GM23248 (cell line): ENCODE measurements around the gene MAP3K7CL. TPM values are rescaled to one million over a fixed set of nuclear protein-coding genes. Genes with fewer than 3 reads are reported as not detected.
A peak's percentile ranks its signal among the peaks of the same experiment; 100 is the strongest.

Source experiments
- DNase-seq: peaks from one replicate; pipeline ENCODE4 v3.0.0-alpha.2; 2015
- H2AFZ ChIP-seq: fragments of 200-600 bp; sonication (generic); 2 replicates; pipeline ENCODE4 v1.6.1; 2016; ENCODE audit warnings: antibody characterized with exemption
- H3F3A ChIP-seq: fragments of 200-600 bp; sonication (generic); 2 replicates; pipeline ENCODE4 v1.6.1; 2016; ENCODE audit warnings: mild to moderate bottlenecking, antibody characterized with exemption, mixed run types; ENCODE audit not compliant: insufficient read depth
- H3K27ac ChIP-seq: fragments of 200-600 bp; sonication (generic); 2 replicates; pipeline ENCODE4 v1.5.1; 2016; ENCODE audit warnings: mild to moderate bottlenecking
- H3K27me3 ChIP-seq: fragments of 200-600 bp; sonication (generic); replicated peaks from 2 replicates; pipeline ENCODE4 v1.6.1; 2016; ENCODE audit warnings: mild to moderate bottlenecking; ENCODE audit not compliant: insufficient read depth
- H3K36me3 ChIP-seq: fragments of 200-600 bp; sonication (generic); 2 replicates; pipeline ENCODE4 v1.6.1; 2016; ENCODE audit warnings: low read depth, mild to moderate bottlenecking
- H3K4me1 ChIP-seq: fragments of 200-600 bp; sonication (generic); 2 replicates; pipeline ENCODE4 v1.6.1; 2016; ENCODE audit warnings: mild to moderate bottlenecking; ENCODE audit not compliant: insufficient read depth
- H3K4me2 ChIP-seq: fragments of 200-600 bp; sonication (generic); one replicate; pipeline ENCODE4 v1.6.1; 2016; ENCODE audit warnings: mild to moderate bottlenecking; ENCODE audit not compliant: unreplicated experiment
- H3K4me3 ChIP-seq: fragments of 200-600 bp; sonication (generic); 2 replicates; pipeline ENCODE4 v1.5.1; 2016; ENCODE audit warnings: mild to moderate bottlenecking
- H3K79me2 ChIP-seq: fragments of 200-600 bp; sonication (generic); 2 replicates; pipeline ENCODE4 v1.6.1; 2016; ENCODE audit warnings: mild to moderate bottlenecking; ENCODE audit not compliant: insufficient read depth
- H3K9ac ChIP-seq: fragments of 200-600 bp; sonication (generic); 2 replicates; pipeline ENCODE4 v1.6.1; 2016; ENCODE audit warnings: mild to moderate bottlenecking
- H3K9me2 ChIP-seq: fragments of 200-600 bp; sonication (generic); 2 replicates; pipeline ENCODE4 v1.6.1; 2016; ENCODE audit warnings: mixed run types, mild to moderate bottlenecking, moderate library complexity; ENCODE audit not compliant: insufficient read depth
- H3K9me3 ChIP-seq: fragments of 200-600 bp; sonication (generic); one replicate; pipeline ENCODE4 v1.6.1; 2017; ENCODE audit warnings: low read depth
- H4K20me1 ChIP-seq: fragments of 200-600 bp; sonication (generic); 2 replicates; pipeline ENCODE4 v1.6.0; 2016; ENCODE audit not compliant: insufficient read depth
- EZH2 ChIP-seq: fragments of 200-600 bp; sonication (generic); IDR thresholded peaks from 2 replicates; pipeline ENCODE4 v1.6.1; 2018; ENCODE audit warnings: antibody characterized with exemption, mild to moderate bottlenecking; ENCODE audit not compliant: insufficient read depth, poor library complexity, severe bottlenecking
- EZH2phosphoT487 ChIP-seq: fragments of 200-600 bp; sonication (generic); IDR thresholded peaks from 2 replicates; pipeline ENCODE4 v1.6.1; 2018; ENCODE audit warnings: antibody characterized with exemption, moderate library complexity, mild to moderate bottlenecking, low read depth; ENCODE audit not compliant: insufficient read depth
- WGBS, 2 experiments: methylation state at CpG; one replicate each; pipeline ENCODE4 v1.1.6; 2015 to 2017; ENCODE audit warnings: low lambda C conversion rate in 2 of 2, low coverage in 1 of 2; ENCODE audit errors: missing lambda C conversion rate in 2 of 2; 5-methylcytosine and 5-hydroxymethylcytosine counted together
- in situ Hi-C: fragments of 300-500 bp; cut with MboI; formaldehyde crosslinking; loops from 2 replicates; pipeline ENCODE4 v1.15.0; 2020
- polyA plus RNA-seq: library from polyadenylated mRNA; unstranded; fragments of >200 nt; fragmentation: Nextera tagmentation; extraction: Ambion mirVana; gene quantifications from 2 replicates; pipeline ENCODE4 v1.2.1, GENCODE V29; 2016
- total RNA-seq: library from RNA; depleted of rRNA; stranded (reverse); fragments of >200 nt; shearing (Covaris generic); gene quantifications from 2 replicates; pipeline ENCODE4 v1.2.3, GENCODE V29; 2014

Gene MAP3K7CL
- total and polyA plus RNA-seq, 2 experiments from 2014 or later: 14.8 to 34.3 TPM

GRCh38 chr21:29190923-29191331 lies 60.5 kb downstream of the MAP3K7CL start:
- Histone ChIP-seq H3K9me2 (no peaks in the 10 kb centered on the region), H3K4me1 (peaks cover 81% of the 10 kb centered on the region), H3K4me2 (peak overlapping the region; percentile 11), H4K20me1 (no peaks in the 10 kb centered on the region), H3F3A (peaks cover 50% of the 10 kb centered on the region), H3K4me3 (no peak overlapping the region), H3K36me3 (no peaks in the 10 kb centered on the region), H3K27me3 (no peaks in the 10 kb centered on the region), H3K9ac (peak overlapping the region; percentile 4; the same call in 1 of the 2 replicates), H3K27ac (peak overlapping the region; percentile 49), H3K9me3 (no peaks in the 10 kb centered on the region), H3K79me2 (no peaks in the 10 kb centered on the region), H2AFZ (no peak overlapping the region)
- TF ChIP-seq EZH2: no peak
- no peak for TF ChIP-seq EZH2phosphoT487
- WGBS, 2 experiments: 74 to 76% methylated on average over 2 of the region's 2 CpGs
- DNase-seq: peak; percentile 77
- in situ Hi-C loops: no loop called here

GRCh38 chr21:29193072-29193471 lies 62.6 kb downstream of the MAP3K7CL start:
- WGBS, 2 experiments: 4 to 5% methylated on average over 10 of the region's 10 CpGs
- Histone ChIP-seq H3F3A (peaks cover 52% of the 10 kb centered on the region), H3K9me3 (no peaks in the 10 kb centered on the region), H3K4me2 (peak overlapping the region; percentile 48), H3K27me3 (no peaks in the 10 kb centered on the region), H3K36me3 (no peaks in the 10 kb centered on the region), H3K4me1 (peaks cover 83% of the 10 kb centered on the region), H4K20me1 (no peaks in the 10 kb centered on the region), H3K4me3 (peak overlapping the region; percentile 47), H3K79me2 (no peaks in the 10 kb centered on the region), H3K9ac (0 out of 2 replicates have a peak overlapping the region, but pooled peaks have one; percentile 2), H3K27ac (no peak overlapping the region), H3K9me2 (no peaks in the 10 kb centered on the region), H2AFZ (peak overlapping the region; percentile 64)
- peak; percentile 51 for DNase-seq
- no peak for TF ChIP-seq EZH2
- in situ Hi-C loops: no loop called here

GRCh38 chr21:29193901-29194300 lies 63.5 kb downstream of the MAP3K7CL start:
- no peak overlapping the region for H3K4me2 ChIP-seq
- DNase-seq: no peak

GRCh38 chr21:29194342-29194741 lies 63.9 kb downstream of the MAP3K7CL start:
- Histone ChIP-seq H3K79me2 (no peaks in the 10 kb centered on the region), H4K20me1 (no peaks in the 10 kb centered on the region), H3F3A (peaks cover 48% of the 10 kb centered on the region), H2AFZ (no peak overlapping the region), H3K9ac (no peak overlapping the region), H3K4me3 (no peak overlapping the region), H3K9me2 (no peaks in the 10 kb centered on the region), H3K9me3 (no peaks in the 10 kb centered on the region), H3K27me3 (no peaks in the 10 kb centered on the region), H3K36me3 (no peaks in the 10 kb centered on the region), H3K27ac (0 out of 2 replicates have a peak overlapping the region, but pooled peaks have one; percentile 2), H3K4me2 (no peak overlapping the region), H3K4me1 (peaks cover 71% of the 10 kb centered on the region)
- in situ Hi-C loops: no loop called here
- TF ChIP-seq EZH2: no peak
- TF ChIP-seq EZH2phosphoT487: no peak
- no peak for DNase-seq
- 97 to 100% methylated on average over 3 of the region's 3 CpGs for WGBS, 2 experiments

More at GRCh38 chr21:29193901-29194300, 63.5 kb downstream of the MAP3K7CL start:
- in situ Hi-C loops: no loop called here
- no peak for TF ChIP-seq EZH2phosphoT487
- TF ChIP-seq EZH2: no peak
- Histone ChIP-seq H3K27ac (no peak overlapping the region), H3K4me1 (peaks cover 75% of the 10 kb centered on the region), H2AFZ (no peak overlapping the region), H3F3A (peaks cover 48% of the 10 kb centered on the region), H4K20me1 (no peaks in the 10 kb centered on the region), H3K9me2 (no peaks in the 10 kb centered on the region), H3K9me3 (no peaks in the 10 kb centered on the region), H3K4me3 (no peak overlapping the region), H3K27me3 (no peaks in the 10 kb centered on the region), H3K36me3 (no peaks in the 10 kb centered on the region), H3K9ac (no peak overlapping the region), H3K79me2 (no peaks in the 10 kb centered on the region)
- WGBS, 2 experiments: 92 to 95% methylated on average over 6 of the region's 6 CpGs

GRCh38 chr21:29194847-29195246 lies 64.4 kb downstream of the MAP3K7CL start:
- in situ Hi-C loops: no loop called here
- peaks cover 44% of the 10 kb centered on the region for H3F3A ChIP-seq
- no peaks in the 10 kb centered on the region for H3K9me3 ChIP-seq
- H4K20me1 ChIP-seq: no peaks in the 10 kb centered on the region
- H3K9me2 ChIP-seq: no peaks in the 10 kb centered on the region
- no peaks in the 10 kb centered on the region for H3K27me3 ChIP-seq
- H3K4me1 ChIP-seq: peaks cover 66% of the 10 kb centered on the region
- no peak overlapping the region for H2AFZ ChIP-seq
- H3K79me2 ChIP-seq: no peaks in the 10 kb centered on the region
- WGBS, 2 experiments: 67 to 69% methylated on average over 3 of the region's 3 CpGs
- no peak overlapping the region for H3K4me3 ChIP-seq
- peak overlapping the region; percentile 84 for H3K4me2 ChIP-seq
- no peak overlapping the region for H3K9ac ChIP-seq
- 0 out of 2 replicates have a peak overlapping the region, but pooled peaks have one; percentile 2 for H3K27ac ChIP-seq
- no peaks in the 10 kb centered on the region for H3K36me3 ChIP-seq
- DNase-seq: peak; percentile 47
- no peak for TF ChIP-seq EZH2
- TF ChIP-seq EZH2phosphoT487: no peak
